ENCODE results near the gene AK9.

AK9 gene

DNA sequence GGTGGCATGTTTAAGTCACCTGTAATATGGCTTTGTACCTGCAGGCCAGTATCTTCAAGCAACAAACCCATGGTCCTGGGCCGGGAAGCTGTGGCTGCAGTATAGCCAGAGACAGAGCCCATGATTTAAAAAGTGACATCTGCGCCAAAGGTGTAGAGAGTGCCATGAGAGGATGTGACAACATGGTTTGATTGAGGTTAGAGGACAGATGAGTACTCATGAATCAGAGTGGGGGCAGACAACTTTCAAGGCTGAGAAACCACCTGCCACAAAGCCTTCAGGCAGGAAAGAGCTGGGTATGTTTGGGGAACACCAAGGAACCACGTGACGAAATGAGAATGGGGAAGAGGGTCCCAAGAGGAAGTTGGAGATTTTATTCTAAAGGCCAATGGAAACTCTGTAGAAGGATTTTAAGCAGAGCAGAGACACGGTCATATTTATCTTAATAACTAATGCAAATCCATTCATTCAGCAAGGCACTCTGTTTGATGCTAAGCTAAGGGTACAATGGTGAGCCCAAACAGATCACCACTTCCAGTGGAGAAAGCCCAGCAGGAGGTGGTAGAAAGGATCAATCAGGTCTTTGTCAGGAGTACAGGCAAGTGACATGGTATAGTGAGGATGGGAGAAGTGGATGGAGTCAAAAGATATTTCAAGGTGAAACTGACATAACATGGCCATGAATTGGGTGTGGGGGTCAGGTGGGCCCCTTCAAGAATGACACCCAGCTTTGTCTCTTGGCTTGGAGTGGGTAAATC lies 232.0 kb downstream of the AK9 start:
- no peak for TF ChIP-seq GATA2 (IDR thresholded peaks at IDR 0.05; ENCODE audit: low read depth, low read length)
- TF ChIP-seq GATA3 (IDR thresholded peaks at IDR 0.05; ENCODE audit: low read depth, low read length) = no peak

DNA sequence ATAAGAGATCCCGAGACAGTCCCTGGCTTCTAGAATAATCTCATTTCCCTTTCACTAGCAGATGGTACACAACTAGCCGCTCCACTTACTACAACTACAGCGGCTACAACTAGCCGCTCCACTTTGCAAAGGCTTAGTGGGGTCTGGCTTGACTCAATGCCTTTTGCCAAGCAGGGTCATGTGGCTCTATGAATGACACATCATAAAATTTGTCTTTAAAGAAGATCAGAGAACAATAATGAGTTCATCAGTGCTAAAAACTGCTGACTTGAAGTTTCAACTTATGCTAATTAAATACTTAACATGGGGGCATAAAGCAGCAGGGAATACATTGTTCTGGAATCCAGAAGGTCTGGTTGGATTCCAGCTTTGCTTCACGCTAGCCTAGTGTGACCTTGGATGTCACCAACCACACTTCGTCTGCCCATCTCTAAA lies 233.4 kb downstream of the AK9 start:
- no peak for TF ChIP-seq GATA3 (IDR thresholded peaks at IDR 0.05; ENCODE audit: low read depth, low read length)
- TF ChIP-seq GATA2 (IDR thresholded peaks at IDR 0.05; ENCODE audit: low read depth, low read length) = no peak

DNA sequence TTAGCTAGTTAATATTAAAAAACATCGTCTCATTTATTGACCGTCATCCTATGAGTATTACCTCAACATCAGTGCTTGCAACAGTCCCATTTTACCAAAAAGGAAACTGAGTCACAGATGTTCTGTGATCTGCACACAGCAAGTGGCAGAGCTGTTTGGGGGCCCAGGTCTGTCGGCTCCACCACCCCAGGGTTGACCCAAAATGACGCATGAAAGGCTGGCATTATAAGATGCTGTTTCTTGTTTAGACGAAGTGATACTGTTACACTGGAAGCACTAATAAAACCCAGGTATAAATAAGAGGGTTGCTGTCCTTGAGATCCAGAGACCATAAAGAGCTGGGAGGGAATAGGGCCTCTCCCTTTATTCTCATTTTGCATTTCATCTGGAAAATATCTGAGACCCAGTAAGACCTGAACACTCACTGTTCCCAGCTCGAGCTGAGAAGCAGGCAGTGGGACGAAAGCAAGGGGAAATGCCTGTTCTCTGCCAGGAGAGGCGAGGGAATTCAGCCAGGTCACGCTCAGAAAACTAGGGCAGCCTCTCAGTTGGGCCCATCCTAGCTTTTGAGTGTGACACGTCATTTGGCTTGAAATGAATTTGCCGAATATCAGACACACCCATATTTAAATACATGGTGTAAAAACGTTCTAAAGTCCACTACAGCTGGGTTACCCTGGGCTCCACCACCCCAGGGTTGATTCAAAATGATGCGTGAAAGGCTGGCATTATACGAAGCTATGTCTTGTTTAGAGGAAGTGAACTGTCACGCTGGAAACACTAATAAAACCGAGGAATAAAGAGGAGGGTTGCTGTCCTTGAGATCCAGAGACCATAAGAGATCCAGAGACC lies 234.1 kb downstream of the AK9 start:
- TF ChIP-seq GATA2 (IDR thresholded peaks at IDR 0.05; ENCODE audit: low read depth, low read length) (no peak), GATA3 (IDR thresholded peaks at IDR 0.05; ENCODE audit: low read depth, low read length) (no peak)

DNA sequence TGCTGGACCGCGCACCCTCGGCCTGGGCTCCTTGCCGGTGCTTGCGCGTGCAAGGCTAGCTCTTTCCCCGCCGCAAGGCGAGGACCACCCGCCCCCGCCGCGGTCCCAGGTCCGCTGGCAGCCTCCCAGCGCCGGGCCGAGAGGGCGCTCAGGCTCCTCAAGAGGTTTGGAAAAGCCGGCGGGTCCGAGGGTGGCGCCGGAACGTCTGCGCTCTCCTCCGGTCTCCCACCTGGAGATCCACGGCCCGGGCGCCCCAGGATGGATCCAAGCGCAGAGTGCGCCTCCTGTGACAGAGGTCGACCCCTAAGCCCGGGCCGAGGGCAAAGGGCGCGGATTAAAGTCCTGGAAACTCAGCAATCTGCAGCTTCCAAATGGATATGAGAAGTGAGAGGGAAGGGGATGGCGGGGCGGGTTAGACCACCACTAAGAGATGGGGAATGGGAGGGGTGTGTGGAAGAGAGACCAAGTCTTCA lies 234.9 kb downstream of the AK9 start:
- TF ChIP-seq GATA2 (IDR thresholded peaks at IDR 0.05; ENCODE audit: low read depth, low read length) (no peak), GATA3 (IDR thresholded peaks at IDR 0.05; ENCODE audit: low read depth, low read length) (no peak)

DNA sequence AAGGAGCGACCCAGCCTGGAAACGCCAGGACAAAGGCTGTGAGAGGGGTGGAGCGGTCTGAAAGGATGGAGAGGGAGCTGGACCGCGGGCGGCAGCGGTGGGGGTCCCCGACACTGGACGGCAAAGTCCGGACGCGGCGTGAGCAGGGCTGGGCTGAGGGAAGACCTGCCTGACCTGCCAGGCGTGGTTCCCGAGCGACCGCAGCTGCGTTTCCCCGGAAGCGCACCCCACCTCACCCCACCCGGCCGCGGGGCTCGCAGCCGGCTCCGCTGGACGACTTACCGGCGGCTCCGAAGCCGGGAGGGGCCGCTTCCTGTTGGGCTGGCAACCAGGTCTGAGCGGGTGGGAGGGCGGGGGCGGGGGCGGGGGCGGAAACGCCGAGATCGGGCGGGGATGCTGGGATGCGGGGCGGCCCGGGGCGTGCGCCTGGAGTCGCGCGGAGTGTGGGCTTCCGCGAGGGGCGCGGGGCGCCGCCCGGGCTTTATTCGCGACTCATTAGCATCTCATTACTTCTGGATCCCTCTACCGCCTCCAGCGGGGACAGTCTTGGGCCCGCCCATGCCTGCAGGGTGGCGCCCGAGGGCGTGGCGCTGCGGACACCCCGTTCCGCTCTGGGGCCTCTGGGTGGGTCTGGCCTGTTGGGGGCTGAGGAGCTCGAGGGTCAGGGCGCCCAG lies 235.4 kb downstream of the AK9 start, which contains the start of gene MICAL1:
Gene MICAL1 (minus strand): TSS at position 336 of the 674 bp plus-strand sequence. CDS start 1,576 bp downstream, outside the sequence.
- no peak for TF ChIP-seq GATA2 (IDR thresholded peaks at IDR 0.05; ENCODE audit: low read depth, low read length)
- no peak for TF ChIP-seq GATA3 (IDR thresholded peaks at IDR 0.05; ENCODE audit: low read depth, low read length)

DNA sequence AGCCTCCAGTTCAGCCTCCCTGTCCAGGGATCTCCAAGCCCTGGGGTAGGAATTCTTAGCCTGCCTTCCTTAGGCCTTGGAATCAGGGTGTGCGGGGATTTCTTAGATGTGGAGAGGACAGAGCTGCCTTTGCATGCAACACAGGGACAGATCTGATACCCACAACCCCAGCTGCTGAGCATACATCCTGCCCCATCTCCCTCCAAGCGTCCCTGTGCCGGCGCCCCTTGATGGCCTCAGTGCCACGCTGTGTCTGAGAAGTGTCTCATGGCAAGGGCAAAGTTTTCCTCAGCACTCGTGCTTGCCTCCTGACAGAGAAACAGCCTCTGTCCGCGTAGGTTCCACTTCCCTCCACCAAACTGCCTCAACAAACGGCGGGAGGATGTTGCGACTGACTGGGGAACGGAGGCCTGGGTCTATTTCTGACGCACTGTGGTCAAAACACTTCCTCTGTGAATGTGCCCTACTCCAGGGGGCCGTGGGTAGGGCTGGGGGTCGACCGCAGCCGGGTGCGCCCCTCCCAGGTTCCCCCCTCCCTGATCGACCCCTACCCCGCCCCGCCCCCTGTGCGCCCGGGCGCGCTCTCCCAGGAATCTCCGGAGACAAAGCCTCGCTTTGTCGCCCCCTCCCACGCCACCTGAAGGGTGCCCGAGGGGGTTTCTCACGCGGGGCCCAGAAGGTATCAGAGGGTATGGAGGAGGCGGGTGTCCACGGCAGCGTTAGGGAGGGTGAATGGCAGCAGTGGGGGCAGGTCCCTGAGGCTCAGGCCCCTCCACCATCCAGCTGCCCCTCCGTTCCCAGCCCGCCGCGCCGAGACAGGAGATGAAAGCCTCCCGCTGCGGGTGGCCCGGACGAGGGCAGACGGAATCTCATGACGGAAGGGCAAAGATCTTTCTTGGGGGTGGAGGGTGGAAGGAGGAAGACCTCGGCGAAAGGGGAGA lies 236.2 kb downstream of the AK9 start:
- TF ChIP-seq GATA3 (IDR thresholded peaks at IDR 0.05; ENCODE audit: low read depth, low read length) = no peak
- no peak for TF ChIP-seq GATA2 (IDR thresholded peaks at IDR 0.05; ENCODE audit: low read depth, low read length)

DNA sequence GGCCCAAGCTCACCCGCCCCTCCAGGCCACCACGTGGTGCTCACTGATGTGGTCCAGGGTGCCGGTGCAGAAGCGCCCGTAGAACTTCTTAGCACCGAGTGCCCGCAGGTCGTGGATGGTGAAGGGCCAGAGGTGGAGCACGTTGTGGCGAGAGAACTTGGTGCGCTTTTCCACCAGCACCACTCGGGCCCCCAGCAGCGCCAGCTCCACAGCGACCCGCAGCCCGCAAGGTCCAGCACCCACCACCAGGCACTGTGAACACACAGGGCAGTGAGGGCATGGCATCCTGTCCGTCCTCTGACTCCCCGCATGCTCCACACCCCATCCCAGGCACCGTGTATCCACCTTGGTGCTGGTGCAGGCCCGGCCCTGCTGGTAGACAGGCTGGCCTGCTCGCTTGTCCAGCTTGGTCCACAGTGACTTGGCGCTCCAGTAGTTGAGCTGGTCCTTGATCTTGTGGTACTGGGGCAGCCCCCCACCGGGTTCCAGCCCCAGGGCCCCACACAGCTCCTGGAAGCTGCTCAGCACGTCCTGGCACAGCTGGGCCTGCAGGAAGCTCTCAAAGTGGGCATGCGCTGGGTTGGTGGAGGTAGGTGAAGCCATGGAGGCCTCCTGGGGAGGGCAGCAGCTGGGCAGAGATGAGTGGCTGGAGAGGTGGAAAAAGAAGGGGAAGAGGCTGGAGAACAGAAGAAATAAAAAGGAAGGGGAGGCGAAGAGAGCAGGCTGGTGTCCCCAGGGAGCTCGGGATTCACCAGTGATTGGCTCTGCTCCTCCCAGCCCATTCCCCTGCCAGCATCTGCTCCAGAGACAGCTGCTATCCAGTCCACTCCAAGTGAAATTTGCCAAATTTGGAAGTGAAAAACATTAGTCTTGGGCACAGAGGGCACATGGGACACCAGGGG lies 237.2 kb downstream of the AK9 start:
- no peak for TF ChIP-seq GATA2 (IDR thresholded peaks at IDR 0.05; ENCODE audit: low read depth, low read length)
- no peak for TF ChIP-seq GATA3 (IDR thresholded peaks at IDR 0.05; ENCODE audit: low read depth, low read length)

DNA sequence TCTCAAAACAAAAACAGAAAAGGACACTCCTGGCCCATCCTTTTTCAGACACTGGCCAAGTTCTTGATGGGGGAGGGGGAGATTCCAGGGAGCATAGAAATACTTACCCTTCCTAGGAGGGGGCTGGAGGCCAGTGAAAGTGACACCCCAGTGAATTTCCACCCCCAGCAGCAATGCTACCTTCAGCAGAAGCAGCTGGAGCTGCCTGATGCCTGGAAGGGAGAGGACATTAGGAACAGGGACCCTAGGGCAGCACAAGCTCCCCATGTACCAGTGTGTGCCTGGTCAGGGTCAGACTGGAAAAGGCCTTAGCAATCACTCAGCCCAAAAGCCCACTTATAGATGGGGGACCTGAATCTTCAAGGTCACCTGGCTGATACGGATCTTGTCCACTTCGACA lies 237.8 kb downstream of the AK9 start:
- TF ChIP-seq GATA2 (IDR thresholded peaks at IDR 0.05; ENCODE audit: low read depth, low read length) (no peak), GATA3 (IDR thresholded peaks at IDR 0.05; ENCODE audit: low read depth, low read length) (no peak)

DNA sequence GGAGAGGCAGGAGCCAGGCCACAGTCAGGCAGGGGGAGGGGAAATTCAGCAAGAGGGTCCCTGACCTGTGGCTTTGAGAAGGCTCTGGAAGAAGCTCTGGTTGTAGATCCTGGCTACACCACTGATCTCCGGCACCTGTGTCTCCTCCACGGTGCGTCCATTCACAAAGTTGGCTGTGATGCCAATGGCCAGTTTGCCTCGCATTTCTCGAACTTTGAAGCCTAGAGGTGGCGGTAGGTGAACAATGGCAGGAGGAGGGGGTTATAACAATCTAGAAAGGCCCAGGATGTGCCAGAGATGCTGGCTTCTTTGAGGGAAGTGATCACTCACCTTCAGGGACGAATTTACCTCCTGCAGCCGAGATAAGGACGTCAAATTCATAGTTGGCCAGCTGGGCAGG lies 238.8 kb downstream of the AK9 start:
- TF ChIP-seq GATA2 (IDR thresholded peaks at IDR 0.05; ENCODE audit: low read depth, low read length) = no peak
- TF ChIP-seq GATA3 (IDR thresholded peaks at IDR 0.05; ENCODE audit: low read depth, low read length) = no peak

DNA sequence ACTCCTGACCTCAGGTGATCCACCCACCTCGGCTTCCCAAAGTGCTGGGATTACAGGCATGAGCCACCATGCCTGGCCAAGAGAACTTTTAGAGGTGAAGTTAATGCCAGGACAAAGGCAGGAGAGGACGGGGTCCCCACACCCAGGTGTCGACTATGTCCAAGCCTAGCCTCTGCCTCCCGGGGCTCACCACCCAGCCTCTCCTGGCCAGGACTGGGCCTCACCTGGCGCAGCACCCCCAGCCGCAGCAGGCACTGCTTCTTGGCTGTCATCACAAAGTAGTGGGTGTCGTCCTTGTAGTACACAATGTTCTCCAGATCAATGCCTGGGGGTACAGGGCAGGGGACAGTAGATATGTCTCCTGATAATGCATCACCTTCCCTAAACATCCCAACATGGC lies 239.6 kb downstream of the AK9 start:
- TF ChIP-seq GATA3 (IDR thresholded peaks at IDR 0.05; ENCODE audit: low read depth, low read length) = no peak
- TF ChIP-seq GATA2 (IDR thresholded peaks at IDR 0.05; ENCODE audit: low read depth, low read length) = no peak

DNA sequence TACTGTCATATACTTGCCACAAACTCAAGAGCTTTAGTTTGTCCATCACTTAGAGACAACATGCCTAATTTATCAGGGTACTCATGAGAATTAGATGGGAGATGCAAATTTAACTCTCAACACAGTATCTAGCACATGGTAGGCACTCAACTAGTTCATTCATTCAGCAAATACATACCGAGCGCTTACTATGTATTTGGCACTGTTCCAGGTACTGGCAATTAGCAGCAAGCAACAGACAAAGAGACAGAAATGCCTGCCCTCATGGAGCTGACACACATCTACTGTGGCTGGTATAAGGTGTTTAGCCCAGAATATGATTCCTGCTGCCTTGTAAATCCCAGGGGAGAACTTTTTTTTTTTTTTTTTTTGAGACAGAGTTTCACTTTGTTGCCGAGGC lies 240.2 kb downstream of the AK9 start:
- TF ChIP-seq GATA2 (IDR thresholded peaks at IDR 0.05; ENCODE audit: low read depth, low read length) (no peak), GATA3 (IDR thresholded peaks at IDR 0.05; ENCODE audit: low read depth, low read length) (no peak)
